Astrocyte (in vitro differentiated cells and primary cell): ENCODE results near the gene AGBL4.

Experiments used
- EZH2 ChIP-seq: IDR thresholded peaks from 2 replicates; pipeline ENCODE4 v1.6.1; 2012; ENCODE audit warnings: mild to moderate bottlenecking, low read length, inconsistent platforms; ENCODE audit not compliant: insufficient read depth
- TF ChIP-seq, protein P1 (sequence below): IDR thresholded peaks from 2 replicates; pipeline ENCODE4 v1.5.1; 2011; ENCODE audit warnings: low read depth, mild to moderate bottlenecking, inconsistent platforms, low read length, moderate library complexity; ENCODE audit not compliant: insufficient read depth

DNA sequence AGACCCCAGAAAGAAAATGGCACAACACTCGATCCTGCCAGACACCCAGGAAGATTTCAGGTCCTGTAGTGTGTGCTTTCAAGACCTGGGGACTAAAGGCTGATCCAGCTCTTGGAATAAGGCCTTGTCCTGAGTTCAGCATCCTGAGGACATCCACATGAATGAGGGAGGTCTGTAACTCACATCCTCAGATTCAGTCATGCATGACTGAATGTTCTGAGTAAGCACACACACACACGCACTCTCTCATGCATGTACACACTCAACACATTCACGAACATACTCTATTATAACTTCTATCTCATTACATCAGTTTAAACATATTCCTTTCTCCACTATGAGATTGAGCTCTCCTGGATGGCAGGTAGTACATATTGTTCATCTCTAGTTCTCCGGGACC is 973.7 kb downstream of the AGBL4 start:
- TF ChIP-seq EZH2: no peak
- TF ChIP-seq, protein P1, sequence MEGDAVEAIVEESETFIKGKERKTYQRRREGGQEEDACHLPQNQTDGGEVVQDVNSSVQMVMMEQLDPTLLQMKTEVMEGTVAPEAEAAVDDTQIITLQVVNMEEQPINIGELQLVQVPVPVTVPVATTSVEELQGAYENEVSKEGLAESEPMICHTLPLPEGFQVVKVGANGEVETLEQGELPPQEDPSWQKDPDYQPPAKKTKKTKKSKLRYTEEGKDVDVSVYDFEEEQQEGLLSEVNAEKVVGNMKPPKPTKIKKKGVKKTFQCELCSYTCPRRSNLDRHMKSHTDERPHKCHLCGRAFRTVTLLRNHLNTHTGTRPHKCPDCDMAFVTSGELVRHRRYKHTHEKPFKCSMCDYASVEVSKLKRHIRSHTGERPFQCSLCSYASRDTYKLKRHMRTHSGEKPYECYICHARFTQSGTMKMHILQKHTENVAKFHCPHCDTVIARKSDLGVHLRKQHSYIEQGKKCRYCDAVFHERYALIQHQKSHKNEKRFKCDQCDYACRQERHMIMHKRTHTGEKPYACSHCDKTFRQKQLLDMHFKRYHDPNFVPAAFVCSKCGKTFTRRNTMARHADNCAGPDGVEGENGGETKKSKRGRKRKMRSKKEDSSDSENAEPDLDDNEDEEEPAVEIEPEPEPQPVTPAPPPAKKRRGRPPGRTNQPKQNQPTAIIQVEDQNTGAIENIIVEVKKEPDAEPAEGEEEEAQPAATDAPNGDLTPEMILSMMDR: no peak
